HG03432 (cell line): ENCODE results near the gene NCAPG2.
A peak's percentile ranks its signal among the peaks of the same experiment; 100 is the strongest.

Experiments
- ATAC-seq: cut with Tn5 transposase; IDR thresholded peaks from one replicate; pipeline ENCODE4 v1.9.1; 2021; ENCODE audit warnings: mild to moderate bottlenecking, moderate library complexity; ENCODE audit not compliant: unreplicated experiment

The NCAPG2 gene

GRCh38 chr7:158704524-158705233, at the start of gene NCAPG2:
TSS of gene NCAPG2 (minus strand) at chr7:158704804. CDS start at chr7:158701899, 2,905 bp downstream.
- ATAC-seq = peak; percentile 98

GRCh38 chr7:158753900-158754299, 49.3 kb upstream of the NCAPG2 start:
- no peak for ATAC-seq

GRCh38 chr7:158751751-158752150, 47.1 kb upstream of the NCAPG2 start:
- ATAC-seq = no peak

- no peak for ATAC-seq
Measured at GRCh38 chr7:158751199-158751598, 46.6 kb upstream of the NCAPG2 start.

- ATAC-seq = no peak
Measured at GRCh38 chr7:158750702-158751101, 46.1 kb upstream of the NCAPG2 start.

- ATAC-seq = no peak
Measured at GRCh38 chr7:158749396-158749795, 44.8 kb upstream of the NCAPG2 start.

- no peak for ATAC-seq
Measured at GRCh38 chr7:158748335-158748734, 43.7 kb upstream of the NCAPG2 start.

- no peak for ATAC-seq
Measured at GRCh38 chr7:158747408-158747807, 42.8 kb upstream of the NCAPG2 start.

- ATAC-seq = no peak
Measured at GRCh38 chr7:158746957-158747356, 42.4 kb upstream of the NCAPG2 start.

GRCh38 chr7:158745057-158745715, 40.6 kb upstream of the NCAPG2 start:
- no peak for ATAC-seq

GRCh38 chr7:158744070-158744469, 39.5 kb upstream of the NCAPG2 start:
- no peak for ATAC-seq

- no peak for ATAC-seq
Measured at GRCh38 chr7:158743219-158743618, 38.6 kb upstream of the NCAPG2 start.

GRCh38 chr7:158742065-158742821, 37.6 kb upstream of the NCAPG2 start:
- no peak for ATAC-seq

- ATAC-seq = no peak
Measured at GRCh38 chr7:158741294-158741666, 36.7 kb upstream of the NCAPG2 start.

GRCh38 chr7:158740657-158741293, 36.2 kb upstream of the NCAPG2 start:
- ATAC-seq = no peak

GRCh38 chr7:158740013-158740656, 35.5 kb upstream of the NCAPG2 start:
- no peak for ATAC-seq

GRCh38 chr7:158738841-158739240, 34.2 kb upstream of the NCAPG2 start:
- ATAC-seq = no peak

- no peak for ATAC-seq
Measured at GRCh38 chr7:158737064-158737695, 32.6 kb upstream of the NCAPG2 start.

GRCh38 chr7:158735935-158736334, 31.3 kb upstream of the NCAPG2 start:
- no peak for ATAC-seq

GRCh38 chr7:158734861-158735260, 30.3 kb upstream of the NCAPG2 start:
- no peak for ATAC-seq
